Suprapubic skin (tissue), 4 donors: ENCODE measurements around the gene TSPAN32.

Experiments
- EP300 ChIP-seq: sonication (generic); formaldehyde crosslinking; IDR thresholded peaks from one replicate; pipeline ENCODE4 v1.6.1; 2017; ENCODE audit warnings: antibody characterized with exemption
- POLR2A ChIP-seq, 2 donors: fragments of 450-650 bp; IDR thresholded peaks; one replicate each; pipeline ENCODE4 v1.6.1; 2017; ENCODE audit warnings: antibody characterized with exemption in 2 of 2, mild to moderate bottlenecking in 2 of 2, moderate library complexity in 2 of 2
- POLR2AphosphoS5 ChIP-seq, 3 donors: sonication (generic); formaldehyde crosslinking; IDR thresholded peaks; one replicate each; pipeline ENCODE4 v1.6.1; 2017; ENCODE audit warnings: antibody characterized with exemption in 3 of 3
- TF ChIP-seq, protein P1 (sequence below), 2 donors: fragments of 200-600 bp in 1 of 2; fragments of 450-650 bp in 1 of 2; sonication (generic) in 1 of 2; IDR thresholded peaks; one replicate each; pipeline ENCODE4 v1.5.1; 2016 to 2019; ENCODE audit warnings: antibody characterized with exemption in 2 of 2, mild to moderate bottlenecking in 1 of 2, moderate library complexity in 1 of 2

GRCh38 chr11:2301631-2302305 lies at the start of gene TSPAN32, which contains the start of gene C11orf21:
- TF ChIP-seq EP300 (no peak), POLR2A (IDR thresholded peaks at IDR 0.05) (no peak), POLR2AphosphoS5 (IDR thresholded peaks at IDR 0.05) (no peak)
- TF ChIP-seq, protein P1, sequence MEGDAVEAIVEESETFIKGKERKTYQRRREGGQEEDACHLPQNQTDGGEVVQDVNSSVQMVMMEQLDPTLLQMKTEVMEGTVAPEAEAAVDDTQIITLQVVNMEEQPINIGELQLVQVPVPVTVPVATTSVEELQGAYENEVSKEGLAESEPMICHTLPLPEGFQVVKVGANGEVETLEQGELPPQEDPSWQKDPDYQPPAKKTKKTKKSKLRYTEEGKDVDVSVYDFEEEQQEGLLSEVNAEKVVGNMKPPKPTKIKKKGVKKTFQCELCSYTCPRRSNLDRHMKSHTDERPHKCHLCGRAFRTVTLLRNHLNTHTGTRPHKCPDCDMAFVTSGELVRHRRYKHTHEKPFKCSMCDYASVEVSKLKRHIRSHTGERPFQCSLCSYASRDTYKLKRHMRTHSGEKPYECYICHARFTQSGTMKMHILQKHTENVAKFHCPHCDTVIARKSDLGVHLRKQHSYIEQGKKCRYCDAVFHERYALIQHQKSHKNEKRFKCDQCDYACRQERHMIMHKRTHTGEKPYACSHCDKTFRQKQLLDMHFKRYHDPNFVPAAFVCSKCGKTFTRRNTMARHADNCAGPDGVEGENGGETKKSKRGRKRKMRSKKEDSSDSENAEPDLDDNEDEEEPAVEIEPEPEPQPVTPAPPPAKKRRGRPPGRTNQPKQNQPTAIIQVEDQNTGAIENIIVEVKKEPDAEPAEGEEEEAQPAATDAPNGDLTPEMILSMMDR (IDR thresholded peaks at IDR 0.05): no peak
